GM18517 (cell line): ENCODE data around the gene GRK5.
A peak's percentile ranks its signal among the peaks of the same experiment; 100 is the strongest.
"Not testable (repeated sequence)": the region's sequence is repeated elsewhere in the genome, so short reads cannot be mapped to it uniquely, and the experiment has no call there.

Experiments
- ATAC-seq: cut with Tn5 transposase; IDR thresholded peaks from one replicate; pipeline ENCODE4 v1.9.1; 2021; ENCODE audit warnings: mild to moderate bottlenecking, moderate library complexity; ENCODE audit not compliant: unreplicated experiment

The GRK5 gene

DNA sequence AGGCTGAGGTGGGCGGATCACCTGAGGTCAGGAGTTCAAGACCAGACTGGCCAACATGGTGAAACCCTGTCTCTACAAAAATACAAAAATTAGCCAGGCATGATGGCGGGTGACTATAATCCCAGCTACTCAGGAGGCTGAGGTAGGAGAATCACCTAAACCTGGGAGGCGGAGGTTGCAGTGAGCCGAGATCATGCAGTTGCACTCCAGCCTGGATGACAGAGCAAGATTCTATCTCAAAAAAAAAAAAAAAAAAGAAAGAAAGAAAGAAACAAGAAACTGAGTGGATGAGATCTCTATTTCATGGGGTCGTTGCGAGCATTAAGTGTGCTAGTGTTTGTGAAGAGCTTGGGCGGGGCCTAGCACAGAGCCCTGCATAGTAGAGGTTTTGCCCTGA is 65.0 kb downstream of the GRK5 start:
- not testable (repeated sequence) for ATAC-seq

GRCh38 chr10:119272736-119273135 is 65.4 kb downstream of the GRK5 start:
- no peak for ATAC-seq

GRCh38 chr10:119273413-119273812 is 66.0 kb downstream of the GRK5 start:
- no peak for ATAC-seq

DNA sequence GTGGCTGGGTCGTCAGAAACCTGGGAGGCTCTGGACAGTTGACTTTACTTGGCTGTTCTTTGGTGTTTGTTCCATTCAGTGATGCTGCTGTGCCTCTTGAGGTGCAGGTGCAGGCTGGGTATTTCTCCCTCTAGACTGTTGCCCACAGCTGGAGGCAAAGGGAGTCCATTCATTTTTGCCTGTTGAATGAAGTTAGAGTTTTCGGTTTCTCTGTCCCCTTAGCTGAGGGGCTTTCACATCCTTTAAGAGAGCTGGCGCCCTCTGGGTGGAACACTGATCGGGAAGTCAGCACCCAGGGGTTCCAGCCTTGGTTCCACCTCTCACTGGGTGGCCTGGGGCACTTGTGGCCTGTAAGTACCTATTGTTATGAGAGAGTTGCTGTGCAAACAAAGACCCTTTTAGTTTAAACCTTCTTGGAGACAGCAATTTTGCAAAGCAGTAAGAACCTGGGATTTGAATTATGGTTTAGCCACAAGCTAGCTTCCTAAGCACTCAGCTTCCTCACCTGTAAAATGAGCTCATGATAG is 67.2 kb downstream of the GRK5 start:
- ATAC-seq: no peak

DNA sequence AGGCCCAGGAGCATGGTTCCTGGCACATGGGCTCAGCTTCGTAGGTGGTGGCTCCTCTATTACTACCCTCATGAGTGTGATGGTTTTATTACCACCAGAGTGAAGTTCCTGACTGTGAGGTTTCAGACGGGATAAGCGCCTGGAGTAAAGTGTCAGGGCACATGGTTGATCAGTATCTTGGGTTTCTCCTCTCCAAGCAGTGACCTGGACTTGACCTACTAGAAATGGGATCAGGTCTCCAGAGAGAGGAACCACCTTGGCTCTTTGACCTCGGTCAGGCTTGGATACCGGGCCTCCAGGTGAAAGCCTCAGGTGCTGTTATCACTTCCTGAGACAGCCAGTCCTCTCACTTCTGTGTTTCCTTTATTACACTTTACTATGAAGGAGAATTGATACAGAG is 67.7 kb downstream of the GRK5 start:
- ATAC-seq: no peak

DNA sequence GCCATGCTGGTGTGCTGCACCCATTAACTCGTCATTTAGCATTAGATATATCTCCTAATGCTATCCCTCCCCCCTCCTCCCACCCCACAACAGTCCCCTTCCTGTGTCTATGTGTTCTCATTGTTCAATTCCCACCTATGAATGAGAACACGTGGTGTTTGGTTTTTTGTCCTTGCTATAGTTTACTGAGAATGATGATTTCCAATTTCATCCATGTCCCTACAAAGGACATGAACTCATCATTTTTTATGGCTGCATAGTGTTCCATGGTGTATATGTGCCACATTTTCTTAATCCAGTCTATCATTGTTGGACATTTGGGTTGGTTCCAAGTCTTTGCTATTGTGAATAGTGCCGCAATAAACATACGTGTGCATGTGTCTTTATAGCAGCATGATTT is 68.8 kb downstream of the GRK5 start:
- ATAC-seq: not testable (repeated sequence)

DNA sequence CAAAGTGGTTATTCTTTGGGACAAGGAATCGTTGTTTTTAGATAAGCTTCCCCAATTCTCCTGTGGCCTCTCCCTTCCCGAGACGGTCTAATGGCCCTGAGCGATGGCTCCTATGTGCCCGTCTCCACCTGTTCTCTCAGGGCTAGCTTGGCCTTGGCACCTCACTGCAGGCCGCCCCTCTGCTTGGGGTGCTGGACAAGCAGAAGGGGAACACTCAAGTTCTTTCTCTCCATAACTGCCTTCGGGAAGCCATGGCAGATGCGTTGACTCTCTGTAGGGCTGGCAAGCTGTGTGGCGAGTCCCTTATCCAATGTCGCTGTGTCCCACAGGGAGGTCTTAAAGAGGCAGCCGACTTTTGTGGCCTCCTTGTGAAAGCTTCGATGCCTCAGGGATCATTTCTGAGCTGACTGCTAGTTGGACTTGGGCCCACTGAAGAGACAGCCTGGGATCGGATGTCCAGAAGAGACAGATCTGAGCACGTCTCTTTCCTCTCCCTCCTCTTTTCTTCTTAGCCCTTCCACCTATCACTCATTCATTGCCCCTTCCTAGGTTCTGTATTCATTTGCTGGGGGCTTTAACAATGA is 70.8 kb downstream of the GRK5 start:
- ATAC-seq: no peak

GRCh38 chr10:119279441-119279840 is 72.1 kb downstream of the GRK5 start:
- no peak for ATAC-seq

DNA sequence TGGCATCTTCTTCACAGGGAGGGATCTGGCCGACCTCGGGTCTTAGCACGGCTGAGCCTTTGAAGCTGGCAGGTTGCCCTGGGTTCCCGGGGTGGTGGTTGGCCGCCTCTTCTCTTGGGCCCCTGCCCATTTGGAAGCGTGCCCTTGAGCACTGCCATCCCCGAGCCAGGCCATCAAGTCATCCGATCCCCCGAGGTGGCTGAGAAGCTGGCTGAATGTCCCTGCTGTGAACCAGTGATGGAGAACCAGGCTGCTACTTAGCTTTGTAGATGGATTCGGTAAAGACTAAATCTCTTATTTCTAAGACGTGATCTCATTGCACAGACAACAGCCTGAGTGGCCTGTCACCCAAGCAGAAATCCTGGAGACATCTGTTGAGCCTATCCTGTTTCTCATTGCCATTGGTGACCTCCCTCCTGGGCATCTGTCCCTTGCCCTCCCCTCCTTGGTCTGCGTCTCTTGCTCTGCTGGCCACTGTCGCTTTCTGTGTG is 74.3 kb downstream of the GRK5 start:
- no peak for ATAC-seq

GRCh38 chr10:119282446-119282845 is 75.1 kb downstream of the GRK5 start:
- no peak for ATAC-seq

DNA sequence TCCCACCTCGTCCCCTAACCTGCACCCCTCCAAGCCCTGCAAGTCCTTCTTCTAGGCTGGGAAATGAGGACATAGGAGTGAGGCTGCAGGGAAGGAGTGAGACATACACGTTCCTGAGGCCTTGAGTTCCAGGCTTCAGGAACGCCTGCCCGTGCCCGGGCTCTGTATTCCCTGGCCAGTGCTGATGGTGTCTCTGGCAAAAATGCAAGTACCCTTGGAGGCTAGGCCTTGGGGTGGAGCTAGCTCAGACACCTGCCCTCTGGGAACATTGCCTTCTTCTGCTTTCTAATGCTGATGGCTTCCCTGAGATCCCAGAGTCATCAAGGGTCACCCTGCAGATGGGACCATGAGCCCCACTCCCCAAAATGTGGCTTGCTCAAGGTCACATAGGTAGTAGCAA is 76.0 kb downstream of the GRK5 start:
- ATAC-seq: no peak

DNA sequence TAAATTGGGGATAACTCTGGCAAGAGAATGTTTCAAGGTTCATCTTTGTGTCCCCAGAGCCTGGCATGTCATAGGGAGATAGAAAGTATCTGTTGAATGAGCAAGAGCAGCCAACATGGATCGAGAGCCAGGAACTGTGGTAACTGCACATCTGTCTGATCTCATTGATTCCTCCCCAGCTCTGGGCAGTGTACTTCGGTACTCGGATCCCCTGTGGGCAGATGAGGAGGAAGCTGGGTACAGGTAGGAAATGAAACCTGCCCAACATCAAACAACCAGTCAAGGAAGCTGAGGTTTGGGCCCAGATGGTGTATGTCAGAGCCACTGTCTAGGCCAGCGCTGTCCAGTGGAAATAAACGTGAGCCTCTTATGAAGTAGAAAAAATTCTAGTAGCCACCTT is 76.4 kb downstream of the GRK5 start:
- peak; percentile 78 for ATAC-seq

GRCh38 chr10:119284679-119285096 is 77.3 kb downstream of the GRK5 start:
- ATAC-seq: no peak

GRCh38 chr10:119285495-119286267 is 78.3 kb downstream of the GRK5 start:
- ATAC-seq: peak; percentile 45

DNA sequence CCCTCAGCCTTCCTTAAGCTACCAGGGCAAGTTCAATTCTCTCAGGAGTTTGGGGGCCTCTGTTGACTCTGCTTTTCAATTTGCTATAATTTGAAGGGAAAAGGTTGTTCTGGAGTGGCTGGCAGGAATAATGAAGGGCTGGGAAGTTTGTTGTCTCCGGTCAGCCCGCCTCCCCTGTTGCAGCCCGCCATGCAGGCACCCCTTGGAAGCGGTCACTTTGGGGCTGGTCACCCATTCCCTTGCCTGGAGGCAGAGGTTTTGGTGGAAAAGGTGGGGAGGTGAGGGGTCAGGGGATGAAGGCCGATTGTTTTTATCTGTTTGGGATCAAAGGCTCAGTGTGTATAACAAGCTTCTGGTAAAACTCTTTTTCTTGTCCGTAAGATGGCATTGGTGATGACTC is 79.1 kb downstream of the GRK5 start:
- ATAC-seq: no peak

DNA sequence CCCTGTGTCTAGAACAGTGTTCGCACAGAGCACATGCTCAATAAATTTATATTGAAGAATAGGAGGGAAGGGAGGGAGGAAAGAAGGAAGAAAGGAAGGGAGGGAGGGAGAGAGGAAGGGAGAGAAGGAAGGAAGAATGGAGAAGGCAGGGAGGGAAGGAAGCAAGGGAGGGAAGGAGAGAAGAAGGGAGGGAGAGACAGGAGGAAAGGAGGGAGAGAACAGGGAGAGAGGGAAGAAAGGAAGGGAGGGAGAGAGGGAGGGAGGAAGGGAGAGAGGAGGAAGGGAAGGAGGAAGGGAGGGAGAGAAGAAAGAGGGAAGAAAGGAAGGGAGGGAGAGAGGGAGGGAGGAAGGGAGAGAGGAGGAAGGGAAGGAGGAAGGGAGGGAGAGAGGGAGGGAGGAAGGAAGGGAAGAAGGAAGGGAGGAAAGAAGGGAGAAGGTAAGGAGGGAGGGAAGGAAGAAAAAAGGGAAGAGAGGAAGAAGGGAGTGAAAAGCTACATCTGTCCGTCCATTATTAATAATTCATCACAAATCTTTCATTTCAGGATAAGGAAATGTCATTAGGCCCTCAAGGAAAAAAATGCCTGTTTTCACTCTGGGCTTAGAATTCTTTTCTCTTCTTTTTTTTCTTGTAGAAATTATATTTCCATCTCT is 79.7 kb downstream of the GRK5 start:
- no peak for ATAC-seq

- no peak for ATAC-seq
Observed at GRCh38 chr10:119288574-119289001, 81.2 kb downstream of the GRK5 start.

DNA sequence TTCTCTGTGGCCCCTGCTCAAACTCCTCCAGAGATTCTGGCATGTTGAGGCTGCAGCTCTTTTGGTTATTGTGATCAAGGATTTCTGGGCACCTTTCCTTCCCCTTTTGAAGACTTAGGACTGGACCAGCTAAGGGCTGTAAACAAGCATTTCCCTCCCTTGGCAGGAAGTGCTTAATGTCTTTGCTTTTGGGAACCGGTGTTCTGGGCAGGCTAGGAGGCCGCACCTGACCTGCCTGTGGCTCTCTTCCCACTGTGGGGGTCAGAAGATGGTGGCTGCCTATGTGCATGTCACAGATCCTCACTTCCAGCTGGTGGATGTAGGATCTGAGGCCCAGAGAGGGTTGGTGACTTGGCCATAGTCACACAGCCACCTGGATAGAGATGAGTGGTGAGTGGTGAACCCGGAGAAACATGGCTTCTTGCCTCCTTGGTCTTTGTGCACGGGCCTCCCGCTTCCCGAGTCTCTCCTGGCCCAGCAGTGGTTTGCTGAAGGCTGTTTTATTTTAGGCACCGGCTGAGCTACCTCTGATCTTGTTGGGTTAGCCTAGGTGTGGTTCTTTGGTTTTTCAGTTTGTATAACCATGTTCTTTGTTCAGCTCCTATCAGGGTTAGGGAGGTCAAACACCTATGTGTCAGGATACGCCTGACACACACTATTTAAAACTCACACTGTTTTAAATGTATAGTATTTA is 82.0 kb downstream of the GRK5 start:
- ATAC-seq: no peak

DNA sequence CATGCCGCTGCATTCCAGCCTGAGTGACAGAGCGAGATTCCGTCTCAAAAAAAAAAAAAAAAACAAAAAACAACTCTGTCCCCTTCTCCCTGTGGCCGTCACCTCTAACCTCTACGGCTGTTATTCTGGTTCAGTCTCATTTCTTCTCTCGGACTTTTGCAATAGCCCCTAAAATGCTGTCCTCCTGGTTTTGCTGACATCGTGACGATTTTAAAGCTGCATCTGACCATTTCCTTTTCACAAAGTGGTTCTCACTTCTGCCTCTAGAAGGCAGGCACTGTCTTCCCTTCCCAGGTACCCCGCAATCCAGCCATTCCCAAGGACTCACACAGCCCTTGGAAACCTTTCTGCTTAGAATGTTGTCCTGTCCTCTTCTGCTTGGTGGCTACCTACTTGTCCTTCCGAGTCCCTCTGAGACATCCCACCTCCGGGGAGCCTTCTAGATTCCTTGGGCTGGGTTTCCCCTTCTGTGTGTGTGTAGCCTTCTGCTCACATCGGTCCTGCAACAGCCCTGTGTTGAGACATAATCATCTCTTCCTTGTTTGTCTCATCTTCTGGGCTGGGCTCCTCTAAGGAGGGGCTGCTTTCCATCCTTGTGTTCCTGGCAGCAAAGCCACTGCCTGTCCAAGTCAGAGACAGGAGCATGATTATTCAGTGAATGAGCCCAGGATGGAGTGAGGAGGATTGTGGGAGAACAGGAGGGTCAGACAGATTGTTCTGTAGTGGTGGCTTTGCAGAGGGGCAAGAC is 83.1 kb downstream of the GRK5 start:
- no peak for ATAC-seq

- ATAC-seq: no peak
Observed at GRCh38 chr10:119291223-119291900, 84.0 kb downstream of the GRK5 start.
